Activated CD4-positive, alpha-beta memory T cell treated with anti-CD3 and anti-CD28 coated beads, Interleukin-2, amount 10 ng/mL, durations not matched to agents 7 days and 5 days (primary cell): ENCODE results near the gene CYBC1. TPM values are rescaled to one million over a fixed set of nuclear protein-coding genes. Genes with fewer than 3 reads are reported as not detected.
A peak's percentile ranks its signal among the peaks of the same experiment; 100 is the strongest.

Experiments
- CTCF ChIA-PET: fragments of 350-600 bp; sonication (Branson Sonifier 250); formaldehyde crosslinking; loops from one replicate; lab custom pipeline; 2021; ENCODE audit warnings: antibody characterized with exemption, inconsistent platforms; lab: Charles Lee
- POLR2A ChIA-PET: fragments of 350-600 bp; sonication (Branson Sonifier 250); formaldehyde crosslinking; loops from one replicate; lab custom pipeline; 2021; ENCODE audit warnings: antibody characterized with exemption; lab: Charles Lee
- DNase-seq: peaks from one replicate; pipeline ENCODE4 v3.0.0-alpha.2; 2020
- H3K27ac Mint-ChIP-seq: one replicate; pipeline ENCODE4 v1.8.0; 2021; ENCODE audit warnings: mild to moderate bottlenecking, mixed read lengths
- H3K27me3 Mint-ChIP-seq: one replicate; pipeline ENCODE4 v1.8.0; 2021; ENCODE audit warnings: mixed read lengths
- H3K36me3 Mint-ChIP-seq: one replicate; pipeline ENCODE4 v1.8.0; 2021; ENCODE audit warnings: low read depth, mixed read lengths
- H3K4me1 Mint-ChIP-seq: one replicate; pipeline ENCODE4 v1.8.0; 2021; ENCODE audit warnings: mixed read lengths
- H3K4me3 Mint-ChIP-seq: one replicate; pipeline ENCODE4 v1.8.0; 2021; ENCODE audit warnings: mild to moderate bottlenecking, mixed read lengths
- H3K9me3 Mint-ChIP-seq: one replicate; pipeline ENCODE4 v1.8.0; 2021; ENCODE audit warnings: mixed read lengths
- total RNA-seq, 2 experiments: library from RNA; stranded (reverse); gene quantifications; one replicate each; pipeline ENCODE4 v1.2.3, GENCODE V29; 2021

Gene CYBC1
- total RNA-seq, 2 experiments from 2014 or later: 308 to 313 TPM

DNA sequence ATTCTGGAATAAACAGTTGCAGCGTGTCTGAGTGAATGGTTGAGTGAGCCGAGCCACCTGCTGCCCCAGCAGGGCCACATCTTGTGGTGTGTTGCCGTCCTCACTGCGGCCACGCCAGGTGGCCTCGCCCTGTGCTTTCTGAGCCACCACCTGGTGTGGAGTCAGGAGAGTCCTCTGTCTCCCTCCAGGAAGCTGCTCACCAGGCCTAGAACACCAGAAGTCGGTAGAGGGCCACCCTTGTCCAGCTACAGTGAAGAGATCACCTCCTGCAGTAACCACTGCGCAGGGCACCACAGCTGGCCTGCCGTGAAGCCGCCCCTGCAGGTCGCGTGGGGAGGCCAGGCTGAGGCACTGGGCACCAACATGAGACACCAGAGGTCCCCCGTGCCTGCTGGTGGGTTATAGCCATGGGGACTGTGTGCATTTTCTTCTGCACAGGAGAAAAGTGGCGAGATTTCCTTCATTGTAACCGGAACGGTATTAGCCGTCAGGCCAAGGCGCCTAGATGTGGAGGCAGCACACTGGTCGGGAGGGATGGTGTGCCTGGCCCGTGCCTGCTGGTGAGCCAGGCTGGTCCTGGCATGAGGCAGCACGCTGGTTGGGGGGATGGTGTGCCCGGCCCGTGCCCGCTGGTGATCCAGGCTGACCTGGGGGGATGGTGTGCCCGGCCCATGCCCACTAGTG is 40.1 kb upstream of the CYBC1 start:
- no peaks in the 10 kb centered on the region for H3K27me3 Mint-ChIP-seq

DNA sequence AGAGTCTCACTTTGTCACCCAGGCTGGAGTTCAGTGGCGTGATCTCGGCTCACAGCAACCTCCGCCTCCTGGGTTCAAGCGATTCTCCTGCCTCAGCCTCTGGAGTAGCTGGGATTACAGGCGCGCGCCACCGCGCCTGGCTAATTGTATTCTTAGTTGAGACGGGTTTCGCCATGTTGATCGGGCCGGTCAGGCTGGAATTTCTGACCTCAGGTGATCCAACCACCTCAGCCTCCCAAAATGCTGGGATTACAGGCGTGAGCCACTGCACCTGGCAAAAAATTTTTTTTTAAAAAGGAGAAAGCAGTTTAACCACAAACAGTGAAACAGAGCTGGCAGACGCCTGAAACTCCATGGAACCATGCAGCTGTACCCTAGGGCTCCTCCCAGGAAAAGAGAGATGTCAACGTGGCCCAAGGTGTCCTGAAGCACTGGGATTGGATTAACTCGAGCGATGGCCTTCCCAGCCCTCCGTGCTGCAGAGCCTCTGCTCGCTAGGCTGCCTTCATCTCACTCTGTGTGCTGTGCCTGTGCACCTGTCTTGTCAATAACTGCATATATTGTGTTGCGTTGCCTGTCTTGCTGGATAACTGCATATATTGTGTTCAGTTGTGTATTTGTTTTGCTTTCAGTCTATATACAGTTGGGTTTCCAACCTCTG is 39.4 kb upstream of the CYBC1 start:
- Mint-ChIP-seq H3K27me3 (no peaks in the 10 kb centered on the region), H3K4me1 (peaks cover 50% of the 10 kb centered on the region), H3K36me3 (peaks cover 44% of the 10 kb centered on the region), H3K27ac (no peak overlapping the region), H3K9me3 (no peaks in the 10 kb centered on the region), H3K4me3 (no peak overlapping the region)
- CTCF ChIA-PET: interaction anchor here (0.7 kb wide), 1 partner anchor 57 kb away, joined by 3 read pairs; no protein-coding TSS in a partner anchor
- POLR2A ChIA-PET: no interaction called here
- DNase-seq: no peak

More for the DNA sequence above, 40.1 kb upstream of the CYBC1 start:
- no peak for DNase-seq
- Mint-ChIP-seq H3K4me3 (no peak overlapping the region), H3K27ac (no peak overlapping the region), H3K36me3 (peaks cover 37% of the 10 kb centered on the region), H3K9me3 (no peaks in the 10 kb centered on the region), H3K4me1 (peaks cover 46% of the 10 kb centered on the region)
- ChIA-PET CTCF (no interaction called here), POLR2A (no interaction called here)

DNA sequence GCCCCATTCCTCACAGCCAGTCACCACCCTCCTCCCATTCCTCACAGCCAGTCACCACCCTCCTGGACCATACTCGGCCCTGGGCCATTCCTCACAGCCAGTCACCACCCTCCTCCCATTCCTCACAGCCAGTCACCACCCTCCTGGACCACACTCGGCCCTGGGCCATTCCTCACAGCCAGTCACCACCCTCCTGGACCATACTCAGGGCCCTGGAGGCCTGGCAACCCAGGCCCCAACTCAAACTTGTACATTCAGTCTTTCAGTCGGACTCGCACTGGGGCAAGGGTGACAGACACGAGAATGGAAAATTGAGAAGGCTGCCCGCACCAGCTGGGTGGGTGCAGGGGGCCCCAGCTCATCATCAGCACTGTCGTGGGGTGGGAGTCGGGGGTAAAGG is 38.6 kb upstream of the CYBC1 start:
- DNase-seq: no peak
- CTCF ChIA-PET: no interaction called here
- peaks cover 46% of the 10 kb centered on the region for H3K4me1 Mint-ChIP-seq
- POLR2A ChIA-PET: no interaction called here
- H3K9me3 Mint-ChIP-seq: no peaks in the 10 kb centered on the region
- no peaks in the 10 kb centered on the region for H3K27me3 Mint-ChIP-seq
- H3K27ac Mint-ChIP-seq: peak overlapping the region; percentile 35
- H3K36me3 Mint-ChIP-seq: peaks cover 52% of the 10 kb centered on the region
- no peak overlapping the region for H3K4me3 Mint-ChIP-seq

DNA sequence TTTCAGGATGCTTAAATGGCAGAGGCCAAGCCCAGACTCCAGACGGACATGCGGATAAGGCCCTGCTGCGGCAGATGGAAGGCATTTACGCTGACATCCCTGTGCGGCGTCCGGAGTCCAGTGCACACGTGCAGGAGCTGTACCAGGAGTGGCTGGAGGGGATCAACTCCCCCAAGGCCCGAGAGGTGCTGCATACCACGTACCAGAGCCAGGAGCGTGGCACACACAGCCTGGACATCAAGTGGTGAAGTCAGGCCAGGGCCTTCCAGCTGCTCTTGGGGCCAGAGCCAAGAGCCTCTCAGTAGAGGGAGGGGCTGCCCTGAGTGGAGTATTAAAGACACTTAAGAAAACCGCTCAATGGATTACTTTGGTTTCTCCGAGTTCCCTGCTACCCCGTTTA is 37.4 kb upstream of the CYBC1 start:
- H3K4me3 Mint-ChIP-seq: no peak overlapping the region
- ChIA-PET CTCF (no interaction called here), POLR2A (no interaction called here)
- H3K27me3 Mint-ChIP-seq: no peaks in the 10 kb centered on the region
- H3K9me3 Mint-ChIP-seq: no peaks in the 10 kb centered on the region
- peaks cover 63% of the 10 kb centered on the region for H3K36me3 Mint-ChIP-seq
- peaks cover 39% of the 10 kb centered on the region for H3K4me1 Mint-ChIP-seq
- peak overlapping the region; percentile 61 for H3K27ac Mint-ChIP-seq
- DNase-seq: no peak

DNA sequence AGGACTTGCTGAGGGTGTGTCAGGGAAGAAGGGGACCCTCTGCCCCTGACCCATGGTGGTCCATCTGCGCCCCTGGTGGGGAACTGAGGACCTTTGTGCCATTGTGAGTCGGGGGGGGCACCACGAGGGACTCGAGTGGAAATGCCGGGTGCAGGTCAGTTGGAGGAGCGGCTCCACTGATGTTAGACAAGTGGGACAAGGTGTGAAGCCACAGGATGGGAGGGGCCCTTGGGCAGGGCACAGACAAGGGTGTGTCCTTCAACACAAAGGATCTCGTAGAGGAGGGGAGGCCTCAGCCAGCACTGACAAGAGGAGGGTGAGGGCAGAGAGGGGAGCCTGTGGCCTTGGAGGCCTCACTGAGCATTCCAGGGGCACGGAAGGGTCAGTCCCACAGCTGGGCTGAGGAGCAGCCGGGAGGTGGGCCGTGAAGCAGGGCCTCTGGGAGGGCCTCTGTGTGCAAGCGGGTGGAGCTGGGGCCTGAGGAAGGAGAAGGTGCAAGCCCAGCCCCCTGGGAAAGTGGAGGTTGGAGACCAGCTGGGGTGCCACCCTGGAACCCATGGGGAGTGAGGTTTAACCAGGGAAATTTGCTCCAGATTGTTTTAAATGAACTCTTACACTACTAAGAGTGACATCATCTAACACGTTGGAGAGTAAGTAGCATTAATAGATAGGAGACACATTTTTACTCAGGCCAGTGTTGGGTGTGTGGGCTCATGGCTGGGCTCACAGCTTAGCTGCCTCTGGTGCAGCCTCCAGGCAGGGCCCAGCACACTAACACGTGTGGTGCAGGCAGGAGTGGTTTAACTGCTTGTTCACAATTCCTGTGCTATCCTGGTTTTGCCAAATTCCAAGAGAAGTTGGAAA is 35.9 kb upstream of the CYBC1 start:
- peak overlapping the region; percentile 86 for H3K27ac Mint-ChIP-seq
- H3K27me3 Mint-ChIP-seq: no peaks in the 10 kb centered on the region
- DNase-seq: peak; percentile 64
- peak overlapping the region; percentile 14 for H3K4me3 Mint-ChIP-seq
- CTCF ChIA-PET: interaction anchor here (0.6 kb wide), 1 partner anchor 19 kb away, joined by 3 read pairs; no protein-coding TSS in a partner anchor
- POLR2A ChIA-PET: interaction anchor here (0.8 to 1.6 kb wide), 6 partner anchors 8 to 48 kb away, joined by 3 to 8 read pairs (median 4); partner anchors contain the start of gene FOXK2
- no peaks in the 10 kb centered on the region for H3K9me3 Mint-ChIP-seq
- H3K36me3 Mint-ChIP-seq: peaks cover 74% of the 10 kb centered on the region
- H3K4me1 Mint-ChIP-seq: peaks cover 39% of the 10 kb centered on the region

DNA sequence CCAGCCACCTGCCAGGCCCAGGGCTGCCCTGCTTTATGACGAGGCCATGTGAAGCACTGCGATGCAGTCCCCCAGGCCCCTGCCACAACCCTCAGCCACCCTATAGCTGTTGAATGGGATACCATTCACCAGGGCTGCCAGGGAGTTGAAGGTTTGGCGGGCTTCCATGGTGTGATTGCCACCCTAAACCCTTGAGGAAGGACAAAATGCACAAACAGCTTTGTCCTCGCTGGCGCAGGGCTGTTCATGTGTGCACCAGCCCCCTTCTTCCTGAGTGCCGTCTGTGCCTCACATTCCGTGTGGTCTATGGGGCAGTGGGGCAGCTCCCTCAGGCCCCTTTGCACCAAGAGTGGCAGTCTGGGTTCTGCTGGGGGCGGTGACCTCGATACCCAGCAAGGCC is 33.3 kb upstream of the CYBC1 start:
- ChIA-PET POLR2A (interaction anchor here (0.7 to 1.2 kb wide), 4 partner anchors 12 to 35 kb away, joined by 3 read pairs; partner anchors contain the start of gene NARF), CTCF (interaction anchor here (0.7 kb wide), 1 partner anchor 71 kb away, joined by 3 read pairs; no protein-coding TSS in a partner anchor)
- H3K4me3 Mint-ChIP-seq: no peak overlapping the region
- DNase-seq: no peak
- H3K9me3 Mint-ChIP-seq: no peaks in the 10 kb centered on the region
- H3K27me3 Mint-ChIP-seq: no peaks in the 10 kb centered on the region
- peaks cover 83% of the 10 kb centered on the region for H3K36me3 Mint-ChIP-seq
- H3K4me1 Mint-ChIP-seq: peaks cover 46% of the 10 kb centered on the region
- no peak overlapping the region for H3K27ac Mint-ChIP-seq

DNA sequence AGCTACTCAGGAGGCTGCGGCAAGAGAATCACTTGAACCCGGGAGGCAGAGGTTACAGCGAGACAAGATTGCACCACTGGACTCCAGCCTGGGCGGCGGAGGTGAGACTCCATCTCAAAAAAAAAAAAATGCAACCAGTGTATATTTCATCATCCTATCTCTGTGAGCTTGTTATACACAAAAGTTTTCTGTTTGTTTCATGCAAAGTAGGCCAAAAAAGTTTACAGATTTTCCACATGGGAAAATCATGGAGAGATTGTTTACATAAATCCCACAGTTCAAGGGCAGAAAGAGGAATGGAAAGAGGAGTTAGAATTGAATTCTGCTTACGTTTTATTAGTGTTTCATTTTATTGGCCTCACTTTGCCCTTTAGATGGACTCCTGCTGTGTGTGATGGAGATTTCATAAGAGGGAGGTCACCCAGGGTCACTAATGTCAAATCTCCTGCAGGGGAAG is 32.7 kb upstream of the CYBC1 start:
- CTCF ChIA-PET: interaction anchor here (0.7 to 0.8 kb wide), 2 partner anchors 11 to 71 kb away, joined by 3 read pairs; no protein-coding TSS in a partner anchor
- Mint-ChIP-seq H3K36me3 (peaks cover 84% of the 10 kb centered on the region), H3K27me3 (no peaks in the 10 kb centered on the region), H3K27ac (no peak overlapping the region), H3K4me3 (no peak overlapping the region), H3K9me3 (no peaks in the 10 kb centered on the region), H3K4me1 (peaks cover 50% of the 10 kb centered on the region)
- POLR2A ChIA-PET: interaction anchor here (1.2 kb wide), 1 partner anchor 25 kb away, joined by 3 read pairs; the partner anchor contains the start of gene NARF
- DNase-seq: no peak

DNA sequence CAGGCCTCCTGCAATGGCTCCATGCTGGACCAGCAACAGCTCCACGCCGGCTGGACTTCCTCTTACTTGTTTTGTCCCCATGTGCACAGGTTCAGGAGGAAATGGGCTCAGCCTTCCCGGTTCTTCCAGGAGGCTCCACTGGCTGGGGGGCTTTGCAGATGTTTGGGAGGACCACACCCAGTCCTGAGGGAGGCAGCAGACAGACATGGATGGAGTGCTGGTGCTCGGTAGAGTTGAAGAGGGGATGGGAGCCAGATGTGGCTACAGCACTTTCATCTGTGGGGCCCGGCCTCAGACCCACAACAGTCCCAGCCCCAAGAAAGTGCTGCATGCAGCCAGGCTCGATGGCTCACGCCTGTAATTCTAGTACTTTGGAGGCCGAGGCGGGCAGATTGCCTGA is 29.8 kb upstream of the CYBC1 start:
- Mint-ChIP-seq H3K27me3 (no peaks in the 10 kb centered on the region), H3K36me3 (peaks cover 71% of the 10 kb centered on the region), H3K4me1 (peaks cover 35% of the 10 kb centered on the region), H3K27ac (no peak overlapping the region), H3K9me3 (no peaks in the 10 kb centered on the region), H3K4me3 (no peak overlapping the region)
- ChIA-PET POLR2A (interaction anchor here (1.4 kb wide), 1 partner anchor 23 kb away, joined by 3 read pairs; no protein-coding TSS in a partner anchor), CTCF (interaction anchor here (0.7 to 1.7 kb wide), 3 partner anchors 40 to 74 kb away, joined by 3 to 7 read pairs (median 5); no protein-coding TSS in a partner anchor)
- no peak for DNase-seq

DNA sequence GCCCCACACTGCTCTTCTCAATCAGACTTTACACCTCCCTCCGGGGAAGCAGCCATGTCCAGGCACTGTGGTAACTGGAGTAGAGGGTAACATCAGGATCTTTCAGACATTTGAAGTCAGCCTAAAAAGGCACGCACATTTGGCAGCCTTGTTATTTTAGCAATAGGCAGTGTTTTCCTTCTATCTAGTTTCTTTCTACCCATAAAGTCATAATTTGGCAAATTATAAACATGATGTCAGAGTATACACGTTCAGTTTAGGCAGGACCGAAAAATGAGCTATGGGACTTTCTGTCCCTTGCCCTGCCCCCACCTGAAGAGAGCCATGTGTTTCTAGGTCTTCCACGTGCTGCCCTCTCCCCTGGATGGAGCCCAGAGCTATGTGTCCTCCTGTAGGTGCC is 29.1 kb upstream of the CYBC1 start:
- POLR2A ChIA-PET: interaction anchor here (2.3 kb wide), 1 partner anchor 17 kb away, joined by 8 read pairs; no protein-coding TSS in a partner anchor
- CTCF ChIA-PET: interaction anchor here (1.7 kb wide), 2 partner anchors 72 to 75 kb away, joined by 5 to 7 read pairs; no protein-coding TSS in a partner anchor
- peak overlapping the region; percentile 75 for H3K27ac Mint-ChIP-seq

DNA sequence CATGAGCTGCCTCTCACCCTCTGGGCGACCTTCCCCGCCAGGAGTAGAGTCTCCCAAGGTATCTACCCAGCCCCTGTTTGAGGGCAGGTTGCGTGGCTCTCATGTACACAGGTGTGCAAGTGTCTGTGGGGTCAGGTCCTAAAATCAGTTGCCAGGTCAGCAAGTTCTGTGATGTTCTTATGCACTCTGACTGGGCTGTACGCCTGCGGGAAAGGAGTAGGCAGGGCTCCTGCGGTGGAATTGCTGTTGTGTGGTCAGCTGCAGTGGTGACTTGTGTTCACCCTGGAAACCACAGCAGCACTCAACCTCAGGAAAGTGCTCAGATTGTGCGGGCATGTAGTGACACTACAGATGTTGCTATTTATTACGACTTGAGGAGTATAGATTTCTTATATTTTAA is 27.4 kb upstream of the CYBC1 start:
- no peaks in the 10 kb centered on the region for H3K9me3 Mint-ChIP-seq
- H3K36me3 Mint-ChIP-seq: peaks cover 58% of the 10 kb centered on the region
- H3K4me1 Mint-ChIP-seq: peaks cover 27% of the 10 kb centered on the region
- no peak overlapping the region for H3K4me3 Mint-ChIP-seq
- ChIA-PET POLR2A (interaction anchor here (1.2 to 2.7 kb wide), 5 partner anchors 9 to 29 kb away, joined by 3 to 11 read pairs (median 5); partner anchors contain the start of gene NARF), CTCF (no interaction called here)
- H3K27me3 Mint-ChIP-seq: no peaks in the 10 kb centered on the region
- peak overlapping the region; percentile 66 for H3K27ac Mint-ChIP-seq
- peak; percentile 35 for DNase-seq

More for the DNA sequence above, 29.1 kb upstream of the CYBC1 start:
- no peak overlapping the region for H3K4me3 Mint-ChIP-seq
- DNase-seq: no peak
- peaks cover 67% of the 10 kb centered on the region for H3K36me3 Mint-ChIP-seq
- no peaks in the 10 kb centered on the region for H3K9me3 Mint-ChIP-seq
- H3K4me1 Mint-ChIP-seq: peaks cover 28% of the 10 kb centered on the region
- no peaks in the 10 kb centered on the region for H3K27me3 Mint-ChIP-seq

DNA sequence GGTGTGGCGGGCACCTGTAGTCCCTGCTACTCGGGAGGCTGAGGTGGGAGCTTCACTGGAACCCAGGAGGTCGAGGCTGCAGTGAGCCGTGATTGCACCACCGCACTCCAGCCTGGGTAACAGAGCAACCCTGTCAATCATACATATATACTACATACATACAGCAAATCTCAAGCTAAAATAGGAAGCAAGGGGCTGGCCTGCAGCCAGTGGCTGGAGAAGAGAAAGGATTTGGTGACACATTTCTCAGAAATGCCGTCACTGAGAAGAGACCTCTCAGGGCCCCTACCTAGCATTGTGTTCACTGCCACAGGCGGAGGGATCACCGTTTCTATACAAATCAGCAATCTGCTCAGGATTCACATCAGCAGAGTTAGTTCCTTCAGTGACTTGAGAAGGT is 24.9 kb upstream of the CYBC1 start:
- H3K4me1 Mint-ChIP-seq: peaks cover 24% of the 10 kb centered on the region
- no peak overlapping the region for H3K4me3 Mint-ChIP-seq
- H3K27ac Mint-ChIP-seq: no peak overlapping the region
- H3K36me3 Mint-ChIP-seq: peaks cover 56% of the 10 kb centered on the region
- no peak for DNase-seq
- no peaks in the 10 kb centered on the region for H3K9me3 Mint-ChIP-seq
- H3K27me3 Mint-ChIP-seq: no peaks in the 10 kb centered on the region
- ChIA-PET POLR2A (no interaction called here), CTCF (interaction anchor here (1.3 kb wide), 1 partner anchor 19 kb away, joined by 7 read pairs; no protein-coding TSS in a partner anchor)
